SH-SY5Y (cell line): ENCODE measurements around the gene TMEM131.

ENCODE experiments used
- GATA2 ChIP-seq: IDR thresholded peaks from 2 replicates; pipeline ENCODE4 v1.6.1; 2011; ENCODE audit warnings: mild to moderate bottlenecking, low read depth, low read length
- GATA3 ChIP-seq: IDR thresholded peaks from 2 replicates; pipeline ENCODE4 v1.6.1; 2011; ENCODE audit warnings: low read depth, mild to moderate bottlenecking, low read length, moderate library complexity

DNA sequence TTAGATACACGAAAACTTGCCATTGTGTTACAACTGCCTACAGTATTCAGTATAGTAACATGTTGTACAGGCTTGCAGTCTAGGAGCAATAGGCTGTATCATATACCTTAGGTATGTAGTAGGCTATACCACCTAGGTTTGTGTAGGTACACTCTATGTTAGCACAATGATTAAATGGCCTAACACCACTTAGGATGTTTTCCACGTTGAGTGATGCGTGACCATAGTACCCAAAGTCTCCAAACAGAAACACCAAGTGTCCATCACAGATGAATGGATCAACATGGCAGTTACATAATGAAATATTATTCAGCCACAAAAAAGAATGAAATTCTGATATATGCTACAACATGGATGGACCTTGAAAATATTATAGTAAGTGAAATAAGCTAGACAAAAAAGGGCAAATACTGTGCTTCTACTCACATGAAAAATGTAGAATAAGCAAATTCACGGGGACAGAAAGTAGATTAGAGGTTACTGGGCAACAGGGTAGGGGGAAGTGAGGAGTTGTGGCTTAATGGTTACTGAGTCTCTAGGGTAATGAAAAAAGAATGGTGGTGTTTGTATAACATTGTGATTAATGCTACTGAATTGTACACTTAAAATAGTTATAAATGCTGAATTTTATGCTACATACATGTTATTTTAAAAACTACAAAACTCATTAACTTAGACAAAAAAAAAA lies 62.6 kb downstream of the TMEM131 start:
- no peak; the same call in 1 of the 2 replicates for TF ChIP-seq GATA3
- no peak for TF ChIP-seq GATA2
